Neural progenitor cell (in vitro differentiated cells): ENCODE measurements around the gene HPCA. TPM values are rescaled to one million over a fixed set of nuclear protein-coding genes. Genes with fewer than 3 reads are reported as not detected.

Experiments
- DNase-seq: peaks from one replicate; pipeline ENCODE4 v3.0.0-alpha.2; 2016; ENCODE audit warnings: low spot score
- H2AFZ ChIP-seq: fragments of 200-600 bp; sonication (generic); replicated peaks from 2 replicates; pipeline ENCODE4 v1.6.1; 2016; ENCODE audit warnings: antibody characterized with exemption
- H3F3A ChIP-seq: fragments of 200-600 bp; sonication (generic); 2 replicates; pipeline ENCODE4 v1.6.1; 2016; ENCODE audit warnings: antibody characterized with exemption, low read depth
- H3K27ac ChIP-seq: fragments of 200-600 bp; sonication (generic); 2 replicates; pipeline ENCODE4 v1.5.1; 2016; ENCODE audit warnings: mild to moderate bottlenecking
- H3K27me3 ChIP-seq: fragments of 200-600 bp; sonication (generic); 2 replicates; pipeline ENCODE4 v1.6.1; 2016; ENCODE audit warnings: mild to moderate bottlenecking, moderate library complexity
- H3K36me3 ChIP-seq: fragments of 200-600 bp; sonication (generic); 2 replicates; pipeline ENCODE4 v1.5.1; 2016
- H3K4me1 ChIP-seq: fragments of 200-600 bp; sonication (generic); 2 replicates; pipeline ENCODE4 v1.6.1; 2016; ENCODE audit warnings: mixed run types
- H3K4me2 ChIP-seq: fragments of 200-600 bp; sonication (generic); 2 replicates; pipeline ENCODE4 v1.6.1; 2016
- H3K4me3 ChIP-seq: fragments of 200-600 bp; sonication (generic); 2 replicates; pipeline ENCODE4 v1.5.1; 2016
- H3K79me2 ChIP-seq: fragments of 200-600 bp; sonication (generic); 2 replicates; pipeline ENCODE4 v1.6.1; 2016; ENCODE audit warnings: low read depth
- H3K9ac ChIP-seq: fragments of 200-600 bp; sonication (generic); 2 replicates; pipeline ENCODE4 v1.6.1; 2016
- H3K9me3 ChIP-seq: fragments of 200-600 bp; sonication (generic); 2 replicates; pipeline ENCODE4 v1.5.1; 2016; ENCODE audit warnings: low read depth
- H4K20me1 ChIP-seq: fragments of 200-600 bp; sonication (generic); 2 replicates; pipeline ENCODE4 v1.6.1; 2016; ENCODE audit warnings: low read depth
- H3K27ac Mint-ChIP-seq: 3 replicates; pipeline ENCODE4 v1.8.0; 2021; ENCODE audit warnings: mixed read lengths
- H3K27me3 Mint-ChIP-seq: 2 replicates; pipeline ENCODE4 v1.8.0; 2022; ENCODE audit warnings: low read depth, mild to moderate bottlenecking, inconsistent platforms, moderate library complexity, mixed read lengths; ENCODE audit not compliant: insufficient read depth
- H3K36me3 Mint-ChIP-seq: 3 replicates; pipeline ENCODE4 v1.8.0; 2021; ENCODE audit warnings: mixed read lengths
- H3K4me1 Mint-ChIP-seq: 3 replicates; pipeline ENCODE4 v1.8.0; 2021; ENCODE audit warnings: mixed read lengths
- H3K4me3 Mint-ChIP-seq: 3 replicates; pipeline ENCODE4 v1.8.0; 2021; ENCODE audit warnings: mild to moderate bottlenecking, moderate library complexity, mixed read lengths
- H3K9me3 Mint-ChIP-seq: 3 replicates; pipeline ENCODE4 v1.8.0; 2020; ENCODE audit warnings: mixed read lengths
- EZH2 ChIP-seq: fragments of 200-600 bp; sonication (generic); IDR thresholded peaks from 2 replicates; pipeline ENCODE4 v1.6.1; 2017; ENCODE audit warnings: antibody characterized with exemption, mild to moderate bottlenecking, moderate library complexity
- EZH2phosphoT487 ChIP-seq: fragments of 200-600 bp; sonication (generic); IDR thresholded peaks from 2 replicates; pipeline ENCODE4 v1.6.1; 2017; ENCODE audit warnings: antibody characterized with exemption
- total RNA-seq: library from RNA; depleted of rRNA; stranded (reverse); fragments of >200 nt; gene quantifications from 2 replicates; pipeline ENCODE4 v1.2.3, GENCODE V29; 2015; ENCODE audit warnings: low replicate concordance
- TF ChIP-seq, protein P1 (sequence below): fragments of 200-600 bp; sonication (generic); IDR thresholded peaks from 2 replicates; pipeline ENCODE4 v1.5.1; 2017; ENCODE audit warnings: antibody characterized with exemption, mild to moderate bottlenecking

The HPCA gene
- total RNA-seq, 1 donor from 2014 or later = not detected

DNA sequence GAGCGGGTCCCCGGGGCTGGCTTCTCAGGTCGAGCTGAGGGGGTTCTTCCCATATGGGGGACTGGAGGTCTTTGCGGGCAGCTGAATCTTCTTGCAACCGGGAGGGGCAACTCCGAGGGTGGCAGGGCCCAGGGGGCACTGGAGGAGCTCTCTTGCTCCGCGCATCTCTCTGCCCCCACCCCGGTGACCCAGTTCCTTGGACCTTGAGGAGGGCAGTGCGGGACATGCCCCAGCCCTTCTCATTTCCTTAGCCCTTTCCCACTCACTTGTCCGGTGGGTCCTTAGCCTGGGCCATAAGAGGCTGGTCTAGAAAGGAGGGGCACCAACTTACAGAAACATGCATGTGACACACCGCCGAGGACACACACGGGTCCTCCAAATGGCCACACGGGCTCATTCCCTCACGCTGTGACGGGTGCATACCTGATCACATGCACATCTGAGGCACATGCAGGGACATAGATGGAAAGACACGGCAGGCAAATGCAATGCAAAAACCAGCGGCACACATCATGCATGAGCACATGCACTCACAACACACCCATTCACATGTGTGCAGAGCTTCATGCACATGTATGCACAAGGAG, 630 bp downstream of the HPCA start:
- Mint-ChIP-seq H3K36me3 (no peaks in the 10 kb centered on the region), H3K27me3 (peaks cover 51% of the 10 kb centered on the region), H3K4me3 (no peak overlapping the region), H3K9me3 (no peaks in the 10 kb centered on the region), H3K4me1 (peaks cover 15% of the 10 kb centered on the region), H3K27ac (no peak overlapping the region)
- Histone ChIP-seq H3K79me2 (no peaks in the 10 kb centered on the region), H3K27me3 (peaks cover 75% of the 10 kb centered on the region), H3K4me3 (no peak overlapping the region), H3K9me3 (no peaks in the 10 kb centered on the region), H3K4me2 (no peak overlapping the region), H3K27ac (no peak overlapping the region), H3F3A (no peaks in the 10 kb centered on the region), H3K4me1 (peaks cover 16% of the 10 kb centered on the region), H4K20me1 (peaks cover 46% of the 10 kb centered on the region), H3K36me3 (no peaks in the 10 kb centered on the region), H2AFZ (no peak overlapping the region), H3K9ac (no peak overlapping the region)
- no peak for DNase-seq
- TF ChIP-seq EZH2 = no peak
- TF ChIP-seq, protein P1, sequence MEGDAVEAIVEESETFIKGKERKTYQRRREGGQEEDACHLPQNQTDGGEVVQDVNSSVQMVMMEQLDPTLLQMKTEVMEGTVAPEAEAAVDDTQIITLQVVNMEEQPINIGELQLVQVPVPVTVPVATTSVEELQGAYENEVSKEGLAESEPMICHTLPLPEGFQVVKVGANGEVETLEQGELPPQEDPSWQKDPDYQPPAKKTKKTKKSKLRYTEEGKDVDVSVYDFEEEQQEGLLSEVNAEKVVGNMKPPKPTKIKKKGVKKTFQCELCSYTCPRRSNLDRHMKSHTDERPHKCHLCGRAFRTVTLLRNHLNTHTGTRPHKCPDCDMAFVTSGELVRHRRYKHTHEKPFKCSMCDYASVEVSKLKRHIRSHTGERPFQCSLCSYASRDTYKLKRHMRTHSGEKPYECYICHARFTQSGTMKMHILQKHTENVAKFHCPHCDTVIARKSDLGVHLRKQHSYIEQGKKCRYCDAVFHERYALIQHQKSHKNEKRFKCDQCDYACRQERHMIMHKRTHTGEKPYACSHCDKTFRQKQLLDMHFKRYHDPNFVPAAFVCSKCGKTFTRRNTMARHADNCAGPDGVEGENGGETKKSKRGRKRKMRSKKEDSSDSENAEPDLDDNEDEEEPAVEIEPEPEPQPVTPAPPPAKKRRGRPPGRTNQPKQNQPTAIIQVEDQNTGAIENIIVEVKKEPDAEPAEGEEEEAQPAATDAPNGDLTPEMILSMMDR = no peak
- no peak for TF ChIP-seq EZH2phosphoT487

- Mint-ChIP-seq H3K27me3 (peaks cover 54% of the 10 kb centered on the region), H3K27ac (no peak overlapping the region), H3K36me3 (no peaks in the 10 kb centered on the region), H3K4me3 (no peak overlapping the region), H3K9me3 (no peaks in the 10 kb centered on the region), H3K4me1 (peaks cover 20% of the 10 kb centered on the region)
- Histone ChIP-seq H2AFZ (no peak overlapping the region), H3K4me1 (peaks cover 10% of the 10 kb centered on the region), H4K20me1 (peaks cover 53% of the 10 kb centered on the region), H3K27ac (no peak overlapping the region), H3K36me3 (no peaks in the 10 kb centered on the region), H3F3A (peaks cover 4% of the 10 kb centered on the region), H3K9me3 (no peaks in the 10 kb centered on the region), H3K4me2 (no peak overlapping the region), H3K4me3 (no peak overlapping the region), H3K9ac (no peak overlapping the region), H3K27me3 (peaks cover 82% of the 10 kb centered on the region), H3K79me2 (no peaks in the 10 kb centered on the region)
- DNase-seq = no peak
- TF ChIP-seq EZH2 (no peak), EZH2phosphoT487 (no peak)
- TF ChIP-seq, protein P1 = no peak
Observed at GRCh38 chr1:32887623-32888022, 1.3 kb downstream of the HPCA start.

- H3K4me3 Mint-ChIP-seq = no peak overlapping the region
- no peak for DNase-seq
- Histone ChIP-seq H3K36me3 (no peaks in the 10 kb centered on the region), H3F3A (peaks cover 7% of the 10 kb centered on the region), H3K4me2 (no peak overlapping the region), H3K79me2 (no peaks in the 10 kb centered on the region), H3K27ac (no peak overlapping the region), H4K20me1 (peaks cover 53% of the 10 kb centered on the region), H3K4me3 (no peak overlapping the region), H3K9ac (no peak overlapping the region), H3K4me1 (peaks cover 10% of the 10 kb centered on the region), H3K9me3 (no peaks in the 10 kb centered on the region), H2AFZ (no peak overlapping the region), H3K27me3 (peaks cover 87% of the 10 kb centered on the region)
- peaks cover 21% of the 10 kb centered on the region for H3K4me1 Mint-ChIP-seq
- TF ChIP-seq EZH2phosphoT487 (no peak), EZH2 (no peak)
- TF ChIP-seq, protein P1 = no peak
- no peaks in the 10 kb centered on the region for H3K9me3 Mint-ChIP-seq
- H3K36me3 Mint-ChIP-seq = no peaks in the 10 kb centered on the region
- H3K27ac Mint-ChIP-seq = no peak overlapping the region
- H3K27me3 Mint-ChIP-seq = peaks cover 56% of the 10 kb centered on the region
Observed at GRCh38 chr1:32888134-32888533, 1.8 kb downstream of the HPCA start.
